ENCODE results near the gene CLDN9. TPM values are rescaled to one million over a fixed set of nuclear protein-coding genes. Genes with fewer than 3 reads are reported as not detected.

The CLDN9 gene
- total RNA-seq, 1 donor from 2014 or later: not detected

GRCh38 chr16:3059723-3060242 is 47.1 kb downstream of the CLDN9 start:
- Histone ChIP-seq H3K4me1 (peaks cover 5 to 15% of the 10 kb centered on the region in 2 donors), H3K27me3 (no peaks in the 10 kb centered on the region), H3K9me3 (no peaks in the 10 kb centered on the region), H3K27ac (peak overlapping the region; percentile 12 to 42), H3K4me3 (peak overlapping the region; percentile 72 to 76), H3K36me3 (no peaks in the 10 kb centered on the region)
- DNase-seq (ENCODE audit: low spot score in 2 of 2): no peak
- TF ChIP-seq CTCF (IDR thresholded peaks at IDR 0.05): no peak
- intact Hi-C loops (cut with DNase I): loop anchor here (1.0 to 5.0 kb wide), 7 partner anchors 31 to 107 kb away; partner anchors contain the start of genes ZNF213 and ZSCAN10

GRCh38 chr16:3060339-3061127 is 47.8 kb downstream of the CLDN9 start:
- no peak for TF ChIP-seq CTCF (IDR thresholded peaks at IDR 0.05)
- Histone ChIP-seq H3K4me1 (peaks cover 5 to 17% of the 10 kb centered on the region in 2 donors), H3K27ac (no peak overlapping the region), H3K9me3 (no peaks in the 10 kb centered on the region), H3K27me3 (no peaks in the 10 kb centered on the region), H3K36me3 (no peaks in the 10 kb centered on the region), H3K4me3 (no peak overlapping the region)
- intact Hi-C loops (cut with DNase I): loop anchor here (5.0 kb wide), 1 partner anchor 37 kb away; the partner anchor contains the start of gene ZSCAN10
- DNase-seq (ENCODE audit: low spot score in 2 of 2): no peak

- Histone ChIP-seq H3K36me3 (no peaks in the 10 kb centered on the region), H3K9me3 (no peaks in the 10 kb centered on the region), H3K4me1 (peaks cover 5 to 17% of the 10 kb centered on the region in 2 donors), H3K27ac (no peak overlapping the region), H3K27me3 (no peaks in the 10 kb centered on the region), H3K4me3 (no peak overlapping the region)
- DNase-seq (ENCODE audit: low spot score in 2 of 2): no peak
- intact Hi-C loops (cut with DNase I): loop anchor here (5.0 kb wide), 1 partner anchor 35 kb away; the partner anchor contains the start of gene ZSCAN10
- TF ChIP-seq CTCF (IDR thresholded peaks at IDR 0.05): no peak
These were observed 49.8 kb downstream of the CLDN9 start for GRCh38 chr16:3062553-3062952.

GRCh38 chr16:3063625-3064386 is 51.1 kb downstream of the CLDN9 start:
- TF ChIP-seq CTCF (IDR thresholded peaks at IDR 0.05): no peak
- H3K27me3 ChIP-seq: no peaks in the 10 kb centered on the region
- no peaks in the 10 kb centered on the region for H3K36me3 ChIP-seq
- intact Hi-C loops (cut with DNase I): loop anchor here (5.0 kb wide), 1 partner anchor 33 kb away; the partner anchor contains the start of gene ZSCAN10
- no peak overlapping the region for H3K4me3 ChIP-seq
- DNase-seq (ENCODE audit: low spot score in 2 of 2): no peak
- peaks cover 0 to 11% of the 10 kb centered on the region in 2 donors for H3K4me1 ChIP-seq
- H3K9me3 ChIP-seq: no peaks in the 10 kb centered on the region
- H3K27ac ChIP-seq: no peak overlapping the region

Other genes with a start within 250 kb of the CLDN9 start
- 1,184 TPM for gene ELOB, start 235.6 kb upstream of the CLDN9 start, total RNA-seq
- gene PRSS33, start 225.4 kb upstream of the CLDN9 start, total RNA-seq: 15.4 TPM
- not detected for gene PRSS41, start 214.5 kb upstream of the CLDN9 start, total RNA-seq
- not detected for gene PRSS21, start 195.7 kb upstream of the CLDN9 start, total RNA-seq
- not detected for gene ZG16B, start 182.6 kb upstream of the CLDN9 start, total RNA-seq
- not detected for gene PRSS22, start 154.8 kb upstream of the CLDN9 start, total RNA-seq
- 109 TPM for gene FLYWCH2, start 129.7 kb upstream of the CLDN9 start, total RNA-seq
- 74.3 TPM for gene FLYWCH1, start 101.0 kb upstream of the CLDN9 start, total RNA-seq
- not detected for gene KREMEN2, start 48.6 kb upstream of the CLDN9 start, total RNA-seq
- 9.2 TPM for gene PAQR4, start 43.6 kb upstream of the CLDN9 start, total RNA-seq
- not detected for gene PKMYT1, start 32.5 kb upstream of the CLDN9 start, total RNA-seq
- gene CLDN6, start 5.3 kb downstream of the CLDN9 start, total RNA-seq: not detected
- 914 TPM for gene TNFRSF12A, start 7.4 kb downstream of the CLDN9 start, total RNA-seq
- 50.8 TPM for gene HCFC1R1, start 11.0 kb downstream of the CLDN9 start, total RNA-seq
- 32.6 TPM for gene THOC6, start 11.1 kb downstream of the CLDN9 start, total RNA-seq
- not detected for gene BICDL2, start 24.0 kb downstream of the CLDN9 start, total RNA-seq
- 0.21 TPM for gene MMP25, start 33.6 kb downstream of the CLDN9 start, total RNA-seq
- 139 TPM for gene IL32, start 52.7 kb downstream of the CLDN9 start, total RNA-seq
- not detected for gene ZSCAN10, start 86.4 kb downstream of the CLDN9 start, total RNA-seq
- 49.8 TPM for gene ZNF205, start 99.7 kb downstream of the CLDN9 start, total RNA-seq
- 25.3 TPM for gene ZNF213, start 122.1 kb downstream of the CLDN9 start, total RNA-seq
- gene OR1F1, start 175.3 kb downstream of the CLDN9 start, total RNA-seq: not detected
- gene ZNF200, start 222.2 kb downstream of the CLDN9 start, total RNA-seq: 14.6 TPM
- gene MEFV, start 243.7 kb downstream of the CLDN9 start, total RNA-seq: 1.1 TPM